Measurements from ENCODE around the gene PPP1R3D.
"Not testable (repeated sequence)": the region's sequence is repeated elsewhere in the genome, so short reads cannot be mapped to it uniquely, and the experiment has no call there.

The PPP1R3D gene

GRCh38 chr20:59940129-59940955 is at the start of gene PPP1R3D, which contains the start of gene FAM217B:
Gene PPP1R3D (minus strand): TSS chr20:59940305. CDS start chr20:59939931, 374 bp downstream.
Gene FAM217B (plus strand): TSS chr20:59940389. CDS start chr20:59943944, 3,555 bp downstream.
- no peak for FAIRE-seq

GRCh38 chr20:59988141-59988540 is 48.0 kb upstream of the PPP1R3D start:
- no peak for FAIRE-seq

GRCh38 chr20:59987135-59987534 is 47.0 kb upstream of the PPP1R3D start:
- no peak for FAIRE-seq

GRCh38 chr20:59985864-59986263 is 45.8 kb upstream of the PPP1R3D start:
- FAIRE-seq, result no peak

- no peak for FAIRE-seq
These were observed 45.1 kb upstream of the PPP1R3D start for GRCh38 chr20:59985164-59985563.

GRCh38 chr20:59984541-59984940 is 44.4 kb upstream of the PPP1R3D start:
- FAIRE-seq, result no peak

GRCh38 chr20:59983076-59983475 is 43.0 kb upstream of the PPP1R3D start:
- no peak for FAIRE-seq

GRCh38 chr20:59977086-59977485 is 37.0 kb upstream of the PPP1R3D start:
- no peak for FAIRE-seq

GRCh38 chr20:59976156-59976782 is 36.2 kb upstream of the PPP1R3D start:
- FAIRE-seq, result no peak

- FAIRE-seq, result no peak
These were observed 32.1 kb upstream of the PPP1R3D start for GRCh38 chr20:59972037-59972801.

- no peak for FAIRE-seq
These were observed 31.3 kb upstream of the PPP1R3D start for GRCh38 chr20:59971428-59971827.

- FAIRE-seq, result no peak
These were observed 26.3 kb upstream of the PPP1R3D start for GRCh38 chr20:59966428-59966827.

GRCh38 chr20:59962155-59962554 is 22.1 kb upstream of the PPP1R3D start:
- no peak for FAIRE-seq

- FAIRE-seq, result no peak
These were observed 21.3 kb upstream of the PPP1R3D start for GRCh38 chr20:59961423-59961822.

GRCh38 chr20:59958626-59959025 is 18.5 kb upstream of the PPP1R3D start:
- FAIRE-seq, result no peak

- FAIRE-seq, result no peak
These were observed 18.0 kb upstream of the PPP1R3D start, which contains the start of gene CDH26 for GRCh38 chr20:59958123-59958522. Gene CDH26 (plus strand): TSS chr20:59958423. CDS start chr20:59958727, 304 bp downstream.

GRCh38 chr20:59957568-59957967 is 17.5 kb upstream of the PPP1R3D start:
- not testable (repeated sequence) for FAIRE-seq

GRCh38 chr20:59955131-59955796 is 15.2 kb upstream of the PPP1R3D start:
- FAIRE-seq, result no peak

GRCh38 chr20:59954718-59955117 is 14.6 kb upstream of the PPP1R3D start:
- no peak for FAIRE-seq

GRCh38 chr20:59949911-59950310 is 9.8 kb upstream of the PPP1R3D start:
- no peak for FAIRE-seq

- FAIRE-seq, result no peak
These were observed 9.0 kb upstream of the PPP1R3D start for GRCh38 chr20:59948828-59949720.

GRCh38 chr20:59948212-59948611 is 8.1 kb upstream of the PPP1R3D start:
- no peak for FAIRE-seq
